Breast epithelium (tissue), 4 donors: Measurements from ENCODE around the gene DGKB. TPM values are rescaled to one million over a fixed set of nuclear protein-coding genes. Genes with fewer than 3 reads are reported as not detected.

Experiments
- DNase-seq, 2 donors: peaks; one replicate each; pipeline ENCODE4 v3.0.0-alpha.2; 2019; ENCODE audit warnings: low spot score in 2 of 2
- H3K27ac ChIP-seq, 2 donors: fragments of 200-600 bp; sonication (generic) in 1 of 2; one replicate each; pipeline ENCODE4 v1.5.1; 2016 to 2019; ENCODE audit warnings: mild to moderate bottlenecking in 1 of 2
- H3K27me3 ChIP-seq, 2 donors: fragments of 200-600 bp; sonication (generic) in 1 of 2; one replicate each; pipeline versions ENCODE4 v1.5.1 to v1.6.0; 2017 to 2019; ENCODE audit warnings: control low read depth in 1 of 2, mild to moderate bottlenecking in 1 of 2
- H3K36me3 ChIP-seq: fragments of 200-600 bp; one replicate; pipeline ENCODE4 v1.5.1; 2019
- H3K4me1 ChIP-seq, 2 donors: fragments of 200-600 bp; sonication (generic); one replicate each; pipeline ENCODE4 v1.5.1; 2016 to 2019; ENCODE audit warnings: control low read depth in 1 of 2
- H3K4me3 ChIP-seq, 3 donors: fragments of 200-600 bp; sonication (generic); 1 replicate in 2 of 3; 2 replicates in 1 of 3; pipeline ENCODE4 v1.5.1; 2016 to 2019; ENCODE audit warnings: mild to moderate bottlenecking in 3 of 3, moderate library complexity in 2 of 3
- H3K9me3 ChIP-seq, 2 donors: fragments of 200-600 bp; sonication (generic) in 1 of 2; one replicate each; pipeline ENCODE4 v1.5.1; 2016 to 2019; ENCODE audit warnings: control low read depth in 1 of 2
- CTCF ChIP-seq, 3 donors: fragments of 450-650 bp; IDR thresholded peaks; one replicate each; pipeline ENCODE4 v1.5.1; 2016 to 2017; ENCODE audit warnings: antibody characterized with exemption in 3 of 3, mild to moderate bottlenecking in 3 of 3, moderate library complexity in 3 of 3
- POLR2A ChIP-seq: fragments of 450-650 bp; IDR thresholded peaks from one replicate; pipeline ENCODE4 v1.6.1; 2016; ENCODE audit warnings: antibody characterized with exemption, mild to moderate bottlenecking, moderate library complexity
- POLR2AphosphoS5 ChIP-seq, 3 donors: sonication (generic); formaldehyde crosslinking; IDR thresholded peaks; one replicate each; pipeline ENCODE4 v1.6.1; 2017; ENCODE audit warnings: antibody characterized with exemption in 3 of 3
- intact Hi-C: fragments of 100-400 bp; cut with DNase I; formaldehyde crosslinking; loops from one replicate; pipeline ENCODE4 v1.15.1; 2023; ENCODE audit warnings: low total_unique reads
- total RNA-seq, 3 donors: library from RNA; depleted of rRNA; stranded (reverse); fragments of >200 nt; gene quantifications; one replicate each; pipeline ENCODE4 v1.1.0, GENCODE V29; 2016

Gene DGKB
- total RNA-seq, 3 donors from 2014 or later: 0.16 to 0.44 (median 0.33) TPM

- Histone ChIP-seq H3K27me3 (no peaks in the 10 kb centered on the region), H3K27ac (no peak overlapping the region), H3K4me3 (no peak overlapping the region), H3K9me3 (no peaks in the 10 kb centered on the region), H3K4me1 (no peaks in the 10 kb centered on the region), H3K36me3 (no peaks in the 10 kb centered on the region)
- intact Hi-C loops: no loop called here
- DNase-seq: no peak
- no peak for TF ChIP-seq POLR2A
- TF ChIP-seq CTCF (IDR thresholded peaks at IDR 0.05): no peak
- no peak for TF ChIP-seq POLR2AphosphoS5 (IDR thresholded peaks at IDR 0.05)
These were observed 185.4 kb downstream of the DGKB start for GRCh38 chr7:14717169-14717568.

- TF ChIP-seq POLR2A: no peak
- TF ChIP-seq CTCF (IDR thresholded peaks at IDR 0.05): no peak
- no peak for TF ChIP-seq POLR2AphosphoS5 (IDR thresholded peaks at IDR 0.05)
- intact Hi-C loops: no loop called here
- no peaks in the 10 kb centered on the region for H3K36me3 ChIP-seq
These were observed 188.3 kb downstream of the DGKB start for GRCh38 chr7:14714161-14714728.

GRCh38 chr7:14698239-14698638 is 204.3 kb downstream of the DGKB start:
- no peaks in the 10 kb centered on the region for H3K4me1 ChIP-seq
- no peak overlapping the region for H3K27ac ChIP-seq
- no peaks in the 10 kb centered on the region for H3K9me3 ChIP-seq
- DNase-seq: no peak
- H3K36me3 ChIP-seq: no peaks in the 10 kb centered on the region
- no peaks in the 10 kb centered on the region for H3K27me3 ChIP-seq
- no peak overlapping the region for H3K4me3 ChIP-seq
- intact Hi-C loops: no loop called here
- TF ChIP-seq POLR2AphosphoS5 (IDR thresholded peaks at IDR 0.05) (no peak), CTCF (IDR thresholded peaks at IDR 0.05) (no peak), POLR2A (no peak)

More at GRCh38 chr7:14714161-14714728, 188.3 kb downstream of the DGKB start:
- Histone ChIP-seq H3K4me3 (no peak overlapping the region), H3K4me1 (no peaks in the 10 kb centered on the region), H3K27ac (no peak overlapping the region), H3K27me3 (no peaks in the 10 kb centered on the region), H3K9me3 (no peaks in the 10 kb centered on the region)
- no peak for DNase-seq

GRCh38 chr7:14697684-14698083 is 204.9 kb downstream of the DGKB start:
- no peak for DNase-seq
- Histone ChIP-seq H3K36me3 (no peaks in the 10 kb centered on the region), H3K27me3 (no peaks in the 10 kb centered on the region), H3K9me3 (no peaks in the 10 kb centered on the region), H3K4me1 (no peaks in the 10 kb centered on the region), H3K4me3 (no peak overlapping the region), H3K27ac (no peak overlapping the region)
- intact Hi-C loops: no loop called here
- TF ChIP-seq POLR2A: no peak

- Histone ChIP-seq H3K27ac (no peak overlapping the region), H3K27me3 (no peaks in the 10 kb centered on the region), H3K36me3 (no peaks in the 10 kb centered on the region), H3K9me3 (no peaks in the 10 kb centered on the region), H3K4me1 (no peaks in the 10 kb centered on the region), H3K4me3 (no peak overlapping the region)
- TF ChIP-seq CTCF (IDR thresholded peaks at IDR 0.05) (peak; percentile 63 to 71 (median 69)), POLR2AphosphoS5 (IDR thresholded peaks at IDR 0.05) (no peak)
- intact Hi-C loops: no loop called here
- DNase-seq: peak in 1 of 2 donors; percentile 19
These were observed 210.9 kb downstream of the DGKB start for GRCh38 chr7:14691597-14692203.
